Activated CD8-positive, alpha-beta memory T cell treated with anti-CD3 and anti-CD28 coated beads for 4 hours (primary cell): Measurements from ENCODE around the gene PGA3.
"Not testable (repeated sequence)": the region's sequence is repeated elsewhere in the genome, so short reads cannot be mapped to it uniquely, and the experiment has no call there.

Experiments
- DNase-seq, 2 donors: peaks; one replicate each; pipeline ENCODE4 v3.0.0-alpha.2; 2020; ENCODE audit warnings: low read depth in 2 of 2

Gene PGA3

DNA sequence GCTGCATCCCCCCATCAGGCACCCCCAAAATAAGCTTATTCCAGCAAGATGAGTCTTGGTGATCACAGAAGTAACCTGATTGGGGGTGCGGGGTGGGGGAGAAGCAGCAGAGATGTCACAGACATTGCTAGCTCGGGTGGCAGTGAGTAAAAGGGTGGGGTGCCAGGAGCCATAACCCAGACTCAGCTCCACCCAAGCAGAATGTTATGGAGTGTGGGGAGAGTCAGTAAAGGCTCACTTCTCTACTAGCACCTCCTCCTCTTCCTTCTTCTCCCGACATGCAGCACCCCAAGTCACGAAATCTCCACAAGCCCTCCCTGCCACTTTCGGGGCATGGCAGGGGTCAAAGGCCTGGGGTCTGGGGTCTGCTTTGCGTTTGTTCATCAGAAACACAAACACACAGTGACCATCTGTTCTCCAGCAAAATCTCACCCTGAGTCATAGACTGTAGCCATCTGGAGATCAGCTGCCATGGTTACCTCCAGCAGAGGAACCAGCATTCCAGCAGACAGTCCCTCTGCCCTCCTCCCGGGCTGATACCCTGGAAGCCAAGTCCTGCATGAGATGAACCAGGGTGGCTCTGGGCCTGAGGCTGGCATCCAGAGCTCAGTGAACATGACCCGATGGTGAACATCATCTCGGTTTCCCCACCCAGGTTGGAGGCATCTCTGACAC lies 4.5 kb downstream of the PGA3 start:
- DNase-seq, result not testable (repeated sequence)

- DNase-seq, result not testable (repeated sequence)
These were observed 7.3 kb downstream of the PGA3 start for GRCh38 chr11:61210629-61211028.

DNA sequence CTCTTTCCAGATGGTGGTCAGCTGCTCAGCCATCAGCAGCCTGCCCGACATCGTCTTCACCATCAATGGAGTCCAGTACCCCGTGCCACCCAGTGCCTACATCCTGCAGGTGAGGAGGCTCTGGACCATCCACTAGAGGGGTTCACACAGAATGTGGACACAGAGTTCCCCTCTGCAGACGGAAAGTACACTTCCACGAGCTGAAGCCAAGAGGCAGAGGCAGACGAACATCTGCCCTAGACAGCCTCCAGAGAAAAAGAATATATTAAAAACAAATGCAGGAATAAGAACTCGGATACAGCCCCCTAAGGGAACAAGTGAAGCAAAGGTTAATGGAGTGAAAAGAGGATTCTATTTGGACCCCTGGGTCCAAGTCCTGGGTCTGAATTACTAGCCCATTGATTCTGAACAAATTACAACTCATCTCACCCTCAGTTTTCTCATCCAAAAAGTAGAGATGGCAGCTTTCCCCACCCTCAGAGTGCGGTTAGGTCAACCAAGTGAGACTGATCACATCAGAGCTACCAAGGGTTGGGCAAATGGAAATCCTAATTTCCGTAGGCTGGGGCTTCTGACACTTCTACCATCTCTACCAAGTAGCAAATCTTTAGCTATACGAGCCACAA lies 8.1 kb downstream of the PGA3 start:
- not testable (repeated sequence) for DNase-seq

DNA sequence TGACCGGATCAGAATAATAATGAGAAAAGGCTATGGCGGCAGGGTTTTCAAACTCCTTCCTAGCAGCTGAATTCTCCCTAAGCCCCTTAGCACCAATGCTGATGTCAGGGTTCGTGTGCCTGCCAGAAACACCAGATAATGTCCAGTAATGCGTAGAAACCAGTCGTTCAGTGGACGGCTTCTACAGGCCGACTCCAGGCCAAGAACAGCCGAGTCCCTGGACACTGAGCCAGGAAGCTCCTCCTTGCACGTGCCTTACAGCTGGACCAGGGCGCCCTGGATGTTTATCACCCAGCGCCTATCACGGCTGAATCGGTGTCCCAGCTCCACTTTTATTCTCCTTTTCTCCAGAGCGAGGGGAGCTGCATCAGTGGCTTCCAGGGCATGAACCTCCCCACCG lies 8.9 kb downstream of the PGA3 start:
- DNase-seq, result not testable (repeated sequence)

DNA sequence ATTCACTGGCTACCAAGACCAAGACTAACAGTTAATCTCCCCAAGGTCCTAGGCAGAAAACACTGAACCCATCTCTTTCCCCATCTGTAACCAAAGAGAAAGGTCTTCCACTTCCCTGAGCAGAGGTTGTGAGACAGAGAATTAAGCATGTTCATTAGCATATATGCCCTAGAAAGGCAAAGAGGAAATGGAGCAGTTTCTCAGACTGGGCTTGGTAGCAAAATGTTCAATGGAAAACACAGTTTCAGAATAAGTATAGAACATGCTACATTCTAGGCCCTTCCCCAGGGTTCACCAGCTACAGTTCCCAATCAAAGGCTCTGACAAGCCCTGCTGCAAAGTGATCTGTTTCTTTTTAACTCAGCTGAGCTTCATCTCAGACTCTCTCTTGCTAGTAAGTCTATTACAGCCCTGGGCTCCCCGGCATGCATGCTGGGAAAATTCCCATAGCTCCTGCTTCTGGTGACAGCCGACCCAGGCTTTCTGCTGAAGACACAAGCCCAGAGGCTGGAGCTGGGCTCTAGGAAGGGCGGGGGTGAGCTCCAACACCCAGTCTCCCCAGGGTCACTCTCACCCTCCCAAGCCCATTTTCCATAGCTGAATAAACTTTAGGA lies 10.5 kb downstream of the PGA3 start:
- not testable (repeated sequence) for DNase-seq

- not testable (repeated sequence) for DNase-seq
These were observed 15.0 kb downstream of the PGA3 start for GRCh38 chr11:61218306-61218705.

DNA sequence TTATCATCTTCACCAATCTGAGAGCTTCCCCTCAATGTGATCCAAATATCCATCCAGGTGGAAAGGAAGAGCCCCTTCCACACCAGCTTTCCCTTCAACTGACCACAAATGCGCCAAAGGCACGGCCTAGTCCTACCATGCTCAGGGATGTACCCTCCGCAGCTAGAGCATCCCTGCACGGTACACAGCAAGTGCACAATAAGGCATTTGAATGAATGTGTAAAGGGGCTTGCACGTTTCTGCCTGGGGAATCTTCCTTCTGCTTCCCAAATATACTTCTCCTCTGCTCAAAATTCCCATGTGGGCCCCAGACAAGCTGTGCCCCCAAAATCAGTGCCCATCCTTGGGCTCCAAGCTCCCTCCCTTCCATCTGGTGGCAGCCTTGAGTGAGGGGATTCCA lies 15.7 kb downstream of the PGA3 start:
- DNase-seq, result not testable (repeated sequence)

- DNase-seq, result not testable (repeated sequence)
These were observed 18.7 kb downstream of the PGA3 start, which contains the start of gene PGA4 for GRCh38 chr11:61222047-61222446. TSS of gene PGA4 (plus strand) at chr11:61222347. CDS start at chr11:61222401, 54 bp downstream.

DNA sequence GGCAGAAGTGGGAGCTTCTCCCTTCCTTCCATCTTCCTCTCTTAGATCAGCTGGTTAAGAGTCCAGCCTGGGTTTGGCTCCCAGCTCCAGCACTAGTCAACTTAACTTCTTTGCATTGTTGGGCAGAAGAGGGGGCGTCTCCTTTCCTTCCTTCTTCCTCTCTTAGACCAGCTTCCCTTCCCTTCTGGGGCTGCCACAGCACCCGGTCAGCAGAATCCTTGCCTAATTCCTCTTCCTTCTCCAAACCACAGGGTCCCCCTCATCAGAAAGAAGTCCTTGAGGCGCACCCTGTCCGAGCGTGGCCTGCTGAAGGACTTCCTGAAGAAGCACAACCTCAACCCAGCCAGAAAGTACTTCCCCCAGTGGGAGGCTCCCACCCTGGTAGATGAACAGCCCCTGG lies 19.4 kb downstream of the PGA3 start:
- not testable (repeated sequence) for DNase-seq

DNA sequence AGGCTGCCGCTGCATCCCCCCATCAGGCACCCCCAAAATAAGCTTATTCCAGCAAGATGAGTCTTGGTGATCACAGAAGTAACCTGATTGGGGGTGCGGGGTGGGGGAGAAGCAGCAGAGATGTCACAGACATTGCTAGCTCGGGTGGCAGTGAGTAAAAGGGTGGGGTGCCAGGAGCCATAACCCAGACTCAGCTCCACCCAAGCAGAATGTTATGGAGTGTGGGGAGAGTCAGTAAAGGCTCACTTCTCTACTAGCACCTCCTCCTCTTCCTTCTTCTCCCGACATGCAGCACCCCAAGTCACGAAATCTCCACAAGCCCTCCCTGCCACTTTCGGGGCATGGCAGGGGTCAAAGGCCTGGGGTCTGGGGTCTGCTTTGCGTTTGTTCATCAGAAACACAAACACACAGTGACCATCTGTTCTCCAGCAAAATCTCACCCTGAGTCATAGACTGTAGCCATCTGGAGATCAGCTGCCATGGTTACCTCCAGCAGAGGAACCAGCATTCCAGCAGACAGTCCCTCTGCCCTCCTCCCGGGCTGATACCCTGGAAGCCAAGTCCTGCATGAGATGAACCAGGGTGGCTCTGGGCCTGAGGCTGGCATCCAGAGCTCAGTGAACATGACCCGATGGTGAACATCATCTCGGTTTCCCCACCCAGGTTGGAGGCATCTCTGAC lies 23.3 kb downstream of the PGA3 start:
- not testable (repeated sequence) for DNase-seq

DNA sequence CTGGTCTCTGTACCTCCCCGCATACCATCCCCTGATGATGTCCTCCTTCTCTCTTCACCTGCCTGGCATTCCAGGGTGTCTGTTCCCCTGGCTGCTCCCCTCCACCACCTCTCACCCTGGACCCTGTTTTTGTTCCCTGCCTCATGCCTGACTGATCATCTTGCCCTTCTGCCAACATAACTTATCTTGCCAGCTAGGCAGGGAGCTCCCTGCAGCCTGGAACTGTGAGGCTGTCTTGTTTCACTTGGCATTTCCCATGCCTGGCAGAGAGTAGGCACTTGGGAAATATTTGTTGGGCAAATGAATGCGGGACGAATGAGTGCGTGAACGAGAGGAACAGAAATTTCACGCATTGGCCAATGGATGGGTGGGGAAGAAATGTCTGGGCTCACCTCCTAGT lies 26.1 kb downstream of the PGA3 start:
- not testable (repeated sequence) for DNase-seq

DNA sequence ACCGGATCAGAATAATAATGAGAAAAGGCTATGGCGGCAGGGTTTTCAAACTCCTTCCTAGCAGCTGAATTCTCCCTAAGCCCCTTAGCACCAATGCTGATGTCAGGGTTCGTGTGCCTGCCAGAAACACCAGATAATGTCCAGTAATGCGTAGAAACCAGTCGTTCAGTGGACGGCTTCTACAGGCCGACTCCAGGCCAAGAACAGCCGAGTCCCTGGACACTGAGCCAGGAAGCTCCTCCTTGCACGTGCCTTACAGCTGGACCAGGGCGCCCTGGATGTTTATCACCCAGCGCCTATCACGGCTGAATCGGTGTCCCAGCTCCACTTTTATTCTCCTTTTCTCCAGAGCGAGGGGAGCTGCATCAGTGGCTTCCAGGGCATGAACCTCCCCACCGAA lies 27.7 kb downstream of the PGA3 start:
- DNase-seq, result not testable (repeated sequence)

DNA sequence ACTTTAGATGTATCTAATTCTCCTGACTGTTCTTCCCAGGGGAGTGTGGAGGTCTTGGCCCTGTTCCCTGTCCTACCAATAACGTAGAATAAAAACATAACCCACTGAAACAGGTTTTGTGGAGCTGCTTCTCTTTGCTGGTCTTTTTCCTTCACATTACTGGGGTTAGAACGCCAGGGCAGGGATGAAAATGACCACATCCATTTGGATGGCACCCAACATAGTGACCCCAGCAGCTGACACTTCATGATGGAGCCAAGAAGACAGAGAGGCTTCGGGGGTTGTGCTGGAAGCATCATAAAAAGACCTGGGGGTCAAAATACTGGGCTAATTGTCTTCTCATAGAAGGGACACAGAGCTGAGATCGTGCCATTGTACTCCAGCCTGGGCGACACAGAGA lies 28.3 kb downstream of the PGA3 start:
- DNase-seq, result not testable (repeated sequence)

- not testable (repeated sequence) for DNase-seq
These were observed 29.3 kb downstream of the PGA3 start for GRCh38 chr11:61232548-61233145.

- not testable (repeated sequence) for DNase-seq
These were observed 33.8 kb downstream of the PGA3 start for GRCh38 chr11:61237130-61237529.

- not testable (repeated sequence) for DNase-seq
These were observed 37.0 kb downstream of the PGA3 start for GRCh38 chr11:61240288-61240687.

DNA sequence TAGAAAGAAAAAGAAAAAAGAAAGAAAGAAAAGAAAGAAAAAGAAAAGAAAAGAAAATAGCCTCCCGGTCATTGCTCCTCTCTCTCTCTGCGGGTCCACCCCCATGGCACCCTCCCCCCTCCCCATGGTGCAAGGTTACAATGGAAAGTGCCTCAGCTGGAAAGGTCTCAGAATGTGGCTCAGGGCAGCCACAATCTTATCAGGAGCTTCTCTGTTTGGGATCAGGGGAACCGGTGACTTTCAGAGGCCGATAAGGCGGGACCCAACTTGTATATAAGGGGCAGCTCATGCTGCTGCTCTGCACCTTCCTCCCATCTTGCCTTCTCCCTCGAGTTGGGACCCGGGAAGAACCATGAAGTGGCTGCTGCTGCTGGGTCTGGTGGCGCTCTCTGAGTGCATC lies 37.6 kb downstream of the PGA3 start, which contains the start of gene PGA5:
TSS of gene PGA5 (plus strand) at position 301 of the 400 bp plus-strand sequence. CDS start at position 353, 52 bp downstream.
- not testable (repeated sequence) for DNase-seq

DNA sequence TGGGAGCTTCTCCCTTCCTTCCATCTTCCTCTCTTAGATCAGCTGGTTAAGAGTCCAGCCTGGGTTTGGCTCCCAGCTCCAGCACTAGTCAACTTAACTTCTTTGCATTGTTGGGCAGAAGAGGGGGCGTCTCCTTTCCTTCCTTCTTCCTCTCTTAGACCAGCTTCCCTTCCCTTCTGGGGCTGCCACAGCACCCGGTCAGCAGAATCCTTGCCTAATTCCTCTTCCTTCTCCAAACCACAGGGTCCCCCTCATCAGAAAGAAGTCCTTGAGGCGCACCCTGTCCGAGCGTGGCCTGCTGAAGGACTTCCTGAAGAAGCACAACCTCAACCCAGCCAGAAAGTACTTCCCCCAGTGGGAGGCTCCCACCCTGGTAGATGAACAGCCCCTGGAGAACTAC lies 38.2 kb downstream of the PGA3 start:
- DNase-seq, result not testable (repeated sequence)

DNA sequence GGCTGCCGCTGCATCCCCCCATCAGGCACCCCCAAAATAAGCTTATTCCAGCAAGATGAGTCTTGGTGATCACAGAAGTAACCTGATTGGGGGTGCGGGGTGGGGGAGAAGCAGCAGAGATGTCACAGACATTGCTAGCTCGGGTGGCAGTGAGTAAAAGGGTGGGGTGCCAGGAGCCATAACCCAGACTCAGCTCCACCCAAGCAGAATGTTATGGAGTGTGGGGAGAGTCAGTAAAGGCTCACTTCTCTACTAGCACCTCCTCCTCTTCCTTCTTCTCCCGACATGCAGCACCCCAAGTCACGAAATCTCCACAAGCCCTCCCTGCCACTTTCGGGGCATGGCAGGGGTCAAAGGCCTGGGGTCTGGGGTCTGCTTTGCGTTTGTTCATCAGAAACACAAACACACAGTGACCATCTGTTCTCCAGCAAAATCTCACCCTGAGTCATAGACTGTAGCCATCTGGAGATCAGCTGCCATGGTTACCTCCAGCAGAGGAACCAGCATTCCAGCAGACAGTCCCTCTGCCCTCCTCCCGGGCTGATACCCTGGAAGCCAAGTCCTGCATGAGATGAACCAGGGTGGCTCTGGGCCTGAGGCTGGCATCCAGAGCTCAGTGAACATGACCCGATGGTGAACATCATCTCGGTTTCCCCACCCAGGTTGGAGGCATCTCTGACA lies 42.1 kb downstream of the PGA3 start:
- not testable (repeated sequence) for DNase-seq

DNA sequence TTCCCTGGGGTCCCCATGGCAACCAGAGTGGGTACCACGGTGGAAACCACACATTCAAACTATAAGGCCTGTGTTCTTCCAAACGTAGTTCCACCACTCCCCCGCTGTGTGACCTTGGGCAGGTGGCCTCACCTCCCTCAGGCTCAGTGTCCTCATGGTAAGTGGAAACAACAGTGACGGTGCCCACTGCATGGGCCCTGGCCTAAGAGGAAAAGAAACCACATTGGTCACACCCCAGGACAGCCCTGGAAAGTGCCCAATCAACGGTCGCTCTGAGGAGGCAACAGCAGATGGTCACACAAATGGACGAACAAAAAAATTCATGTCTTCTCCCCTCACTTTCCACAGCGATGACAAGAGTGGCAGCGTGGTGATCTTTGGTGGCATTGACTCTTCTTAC lies 44.8 kb downstream of the PGA3 start:
- DNase-seq, result not testable (repeated sequence)

GRCh38 chr11:61249201-61249600 lies 45.9 kb downstream of the PGA3 start:
- DNase-seq, result not testable (repeated sequence)
